Measurements from ENCODE around the gene ZMAT2.
"Not testable (repeated sequence)": the region's sequence is repeated elsewhere in the genome, so short reads cannot be mapped to it uniquely, and the experiment has no call there.

GRCh38 chr5:140720738-140721137, 20.5 kb downstream of the ZMAT2 start:
- TF ChIP-seq POLR2AphosphoS5 (IDR thresholded peaks at IDR 0.05; ENCODE audit: low read depth, low read length); CTCF (IDR thresholded peaks at IDR 0.05); REST (IDR thresholded peaks at IDR 0.05; ENCODE audit: insufficient read depth in 1 of 2, low read depth in 2 of 2, low read length in 1 of 2); SIN3A (IDR thresholded peaks at IDR 0.05; ENCODE audit: borderline replicate concordance, insufficient read depth, low read depth, low read length): not testable (repeated sequence)

All from Panc1 (cell line).